HepG2 (cell line): ENCODE data around the gene IRAK2. TPM values are rescaled to one million over a fixed set of nuclear protein-coding genes. Genes with fewer than 3 reads are reported as not detected.

Experiments used
- ARNT ChIP-seq: fragments of 450-650 bp; IDR thresholded peaks from 2 replicates; pipeline ENCODE4 v1.6.1; 2017
- CBX1 ChIP-seq: IDR thresholded peaks from one replicate; pipeline ENCODE4 v1.6.1; 2016; ENCODE audit warnings: antibody characterized with exemption, low read depth
- DMTF1 ChIP-seq: sonication (generic); formaldehyde crosslinking; IDR thresholded peaks from 2 replicates; pipeline ENCODE4 v1.4.0; 2020; ENCODE audit warnings: mild to moderate bottlenecking, missing genetic modification reagents
- EED ChIP-seq: sonication (generic); formaldehyde crosslinking; IDR thresholded peaks from 2 replicates; pipeline ENCODE4 v1.5.0; 2020; ENCODE audit warnings: mild to moderate bottlenecking, missing genetic modification reagents
- HNF4G ChIP-seq, 2 experiments: sonication (generic) in 1 of 2; formaldehyde crosslinking in 1 of 2; IDR thresholded peaks; 2 replicates each; pipeline versions ENCODE4 v1.4.0 to v1.6.1; 2011 to 2020; ENCODE audit warnings: borderline replicate concordance in 2 of 2, low read depth in 2 of 2, mild to moderate bottlenecking in 2 of 2, low read length in 1 of 2, missing genetic modification reagents in 1 of 2, moderate library complexity in 1 of 2
- MAZ ChIP-seq, 2 experiments: sonication (generic) in 1 of 2; formaldehyde crosslinking in 1 of 2; IDR thresholded peaks; 2 replicates each; pipeline versions ENCODE4 v1.5.0 to v1.6.1; 2012 to 2020; ENCODE audit warnings: low read depth in 2 of 2, mild to moderate bottlenecking in 2 of 2, borderline replicate concordance in 1 of 2, improper control_type of control experiment in 1 of 2, low read length in 1 of 2, missing genetic modification reagents in 1 of 2, moderate library complexity in 1 of 2
- NFKBIZ ChIP-seq: IDR thresholded peaks from 2 replicates; pipeline ENCODE4 v1.6.1; 2018; ENCODE audit warnings: missing genetic modification reagents, missing compliant biosample characterization
- NPAS2 ChIP-seq: sonication (generic); formaldehyde crosslinking; IDR thresholded peaks from 2 replicates; pipeline ENCODE4 v1.8.0; 2022; ENCODE audit warnings: mild to moderate bottlenecking, missing genetic modification reagents, borderline replicate concordance
- NR2F1 ChIP-seq, 2 experiments: fragments of 450-650 bp in 1 of 2; formaldehyde crosslinking in 1 of 2; IDR thresholded peaks; 2 replicates each; pipeline versions ENCODE4 v1.5.0 to v1.6.1; 2016 to 2020; ENCODE audit warnings: mild to moderate bottlenecking in 1 of 2, missing compliant biosample characterization in 1 of 2, missing genetic modification reagents in 1 of 2, moderate library complexity in 1 of 2
- PCBP2 ChIP-seq: fragments of 200-400 bp; formaldehyde crosslinking; optimal IDR thresholded peaks from 2 replicates; pipeline ENCODE3; 2018; ENCODE audit warnings: low read length, low read depth; ENCODE audit not compliant: poor library complexity, severe bottlenecking
- PRPF4 ChIP-seq: fragments of 200-400 bp; formaldehyde crosslinking; IDR thresholded peaks from 2 replicates; pipeline ENCODE4 v1.6.1; 2016; ENCODE audit warnings: low read length, low read depth; ENCODE audit not compliant: poor library complexity, severe bottlenecking
- THYN1 ChIP-seq: sonication (generic); formaldehyde crosslinking; IDR thresholded peaks from 2 replicates; pipeline ENCODE4 v1.8.1; 2023; ENCODE audit warnings: low read depth, mild to moderate bottlenecking, moderate library complexity, missing genetic modification reagents, borderline replicate concordance
- TRAFD1 ChIP-seq: sonication (generic); formaldehyde crosslinking; IDR thresholded peaks from 2 replicates; pipeline ENCODE4 v1.5.1; 2020; ENCODE audit warnings: missing genetic modification reagents, mild to moderate bottlenecking, borderline replicate concordance
- YEATS2 ChIP-seq: sonication (generic); formaldehyde crosslinking; IDR thresholded peaks from 2 replicates; pipeline ENCODE4 v1.4.0; 2020; ENCODE audit warnings: missing genetic modification reagents, borderline replicate concordance
- ZNF441 ChIP-seq: sonication (generic); formaldehyde crosslinking; IDR thresholded peaks from 2 replicates; pipeline ENCODE4 v1.7.0; 2021; ENCODE audit warnings: missing genetic modification reagents, borderline replicate concordance
- ZNF552 ChIP-seq: sonication (generic); formaldehyde crosslinking; IDR thresholded peaks from 2 replicates; pipeline ENCODE4 v1.9.0; 2022; ENCODE audit warnings: missing genetic modification reagents, mild to moderate bottlenecking, borderline replicate concordance
- ZNF740 ChIP-seq: sonication (generic); formaldehyde crosslinking; IDR thresholded peaks from 2 replicates; pipeline ENCODE4 v1.4.0; 2020; ENCODE audit warnings: missing genetic modification reagents
- polyA plus RNA-seq, 8 experiments: library from polyadenylated mRNA; depleted of rRNA in 3 of 8; stranded (reverse) in 7 of 8; unstranded in 1 of 8; fragments of >200 nt; fragmentation: Illumina TruSeq in 4 of 8; extraction: Trizol in 4 of 8; gene quantifications; 2 replicates each; pipeline versions ENCODE4 v1.2.1 to v1.2.3, GENCODE V29; 2011 to 2016; ENCODE audit warnings: low read depth in 4 of 8, missing spikeins in 1 of 8, mixed read lengths in 1 of 8; ENCODE audit not compliant: insufficient read depth in 1 of 8
- total RNA-seq, 5 experiments: library from RNA; depleted of rRNA; stranded (reverse); fragments of >200 nt; fragmentation: Illumina TruSeq; extraction: Trizol; gene quantifications; 2 replicates each; pipeline ENCODE4 v1.2.3, GENCODE V29; 2016; ENCODE audit warnings: low read depth in 1 of 5
- TF ChIP-seq, protein P1 (sequence below): sonication (generic); formaldehyde crosslinking; IDR thresholded peaks from 2 replicates; pipeline ENCODE4 v1.8.1; 2023; ENCODE audit warnings: mild to moderate bottlenecking, moderate library complexity, missing genetic modification reagents
- TF ChIP-seq, protein P2 (sequence below): sonication (generic); formaldehyde crosslinking; IDR thresholded peaks from 2 replicates; pipeline ENCODE4 v1.4.0; 2020; ENCODE audit warnings: low read depth, mild to moderate bottlenecking, missing genetic modification reagents

The IRAK2 gene
- total and polyA plus RNA-seq, 2 of the 13 experiments (the other 11 are each of a cell fraction or from before 2014, with no cell fraction given), result 13.1 to 23.3 TPM

DNA sequence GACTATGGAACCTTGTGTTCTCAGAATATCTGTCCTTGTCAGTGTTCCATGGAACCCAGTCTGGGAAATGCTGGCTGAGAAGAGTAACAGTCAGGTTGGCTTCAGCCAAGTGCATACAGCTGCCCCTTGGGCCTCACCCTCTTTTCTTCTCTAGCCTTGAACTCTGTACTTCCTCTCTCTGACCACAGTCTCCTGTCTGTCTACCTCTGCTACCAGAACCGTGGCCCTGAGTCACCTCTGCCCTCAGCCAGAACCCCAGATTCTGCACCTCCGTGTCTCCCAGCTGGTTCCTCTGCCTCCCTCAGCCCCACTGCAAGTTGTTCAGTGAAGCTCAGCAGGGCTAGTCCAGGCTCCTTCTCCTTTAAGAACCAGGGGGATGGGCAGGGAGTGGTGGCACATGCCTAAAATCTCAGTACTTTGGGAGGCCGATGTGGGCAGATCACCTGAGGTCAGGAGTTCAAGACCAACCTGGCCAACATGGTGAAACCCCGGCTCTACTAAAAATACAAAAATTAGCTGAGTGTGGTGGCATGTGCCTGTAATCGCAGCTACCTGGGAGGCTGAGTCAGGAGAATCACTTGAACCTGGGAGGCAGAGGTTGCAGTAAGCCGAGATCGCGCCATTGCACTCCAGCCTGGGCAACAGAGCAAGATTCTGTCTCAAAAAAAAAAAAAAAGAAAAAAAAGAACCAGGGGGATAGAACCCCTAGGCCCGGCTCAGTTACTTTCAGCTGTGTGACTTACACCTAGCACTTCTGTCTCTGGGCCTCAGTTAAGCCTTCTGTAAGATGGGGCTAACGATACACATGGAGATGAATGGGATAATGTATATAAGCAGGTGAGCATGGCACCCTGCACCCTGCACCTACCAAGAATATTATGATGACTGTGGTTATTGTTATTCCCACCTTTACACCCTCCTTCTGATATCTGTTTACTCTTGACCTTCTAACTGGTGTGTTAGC lies 59.2 kb downstream of the IRAK2 start (continued):
- no peak for TF ChIP-seq ZNF740
- no peak for TF ChIP-seq CBX1
- no peak for TF ChIP-seq YEATS2 (CRISPR knock-in tag)
- TF ChIP-seq ARNT, result no peak
- no peak for TF ChIP-seq PRPF4
- TF ChIP-seq THYN1 (CRISPR knock-in tag), result no peak
- TF ChIP-seq MAZ (IDR thresholded peaks at IDR 0.05; ENCODE audit: borderline replicate concordance, low read depth, low read length), result no peak
- TF ChIP-seq MAZ (CRISPR knock-in tag; IDR thresholded peaks at IDR 0.05; ENCODE audit: low read depth), result no peak
- TF ChIP-seq, protein P1, sequence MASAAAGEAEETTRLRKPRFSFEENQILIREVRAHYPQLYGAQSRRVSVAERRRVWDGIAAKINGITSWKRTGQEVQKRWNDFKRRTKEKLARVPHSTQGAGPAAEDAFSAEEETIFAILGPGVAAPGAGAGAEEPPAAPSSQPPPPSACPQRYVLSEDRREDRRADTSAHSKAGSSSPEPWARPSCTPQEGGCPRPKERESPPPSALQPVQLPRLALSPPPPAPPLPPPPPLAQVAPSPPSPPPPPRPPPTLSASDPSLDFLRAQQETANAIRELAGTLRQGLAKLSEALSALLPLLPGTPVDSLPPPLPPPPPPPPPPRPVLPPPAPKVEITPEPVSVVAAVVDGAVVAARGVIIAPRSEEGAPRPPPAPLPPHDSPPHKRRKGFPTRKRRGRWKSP (CRISPR knock-in tag), result no peak
- TF ChIP-seq ZNF441 (CRISPR knock-in tag), result peak; percentile 52; the same call in 1 of the 2 replicates
- peak; percentile 58 to 70 for TF ChIP-seq NR2F1 (CRISPR knock-in tag; IDR thresholded peaks at IDR 0.05)
- no peak for TF ChIP-seq EED (CRISPR knock-in tag)
- TF ChIP-seq DMTF1, result 0 out of 2 replicates have a peak, but pooled peaks have one; percentile 8
- no peak for TF ChIP-seq NFKBIZ (CRISPR knock-in tag)
- no peak for TF ChIP-seq PCBP2
- TF ChIP-seq NPAS2 (CRISPR knock-in tag), result no peak
- TF ChIP-seq TRAFD1 (CRISPR knock-in tag), result no peak
- no peak for TF ChIP-seq ZNF552 (CRISPR knock-in tag)
- peak; percentile 77 for TF ChIP-seq HNF4G (IDR thresholded peaks at IDR 0.05; ENCODE audit: borderline replicate concordance, low read depth, low read length)
- TF ChIP-seq HNF4G (CRISPR knock-in tag; IDR thresholded peaks at IDR 0.05; ENCODE audit: borderline replicate concordance, low read depth), result peak; percentile 64; the same call in 1 of the 2 replicates
- TF ChIP-seq, protein P2, sequence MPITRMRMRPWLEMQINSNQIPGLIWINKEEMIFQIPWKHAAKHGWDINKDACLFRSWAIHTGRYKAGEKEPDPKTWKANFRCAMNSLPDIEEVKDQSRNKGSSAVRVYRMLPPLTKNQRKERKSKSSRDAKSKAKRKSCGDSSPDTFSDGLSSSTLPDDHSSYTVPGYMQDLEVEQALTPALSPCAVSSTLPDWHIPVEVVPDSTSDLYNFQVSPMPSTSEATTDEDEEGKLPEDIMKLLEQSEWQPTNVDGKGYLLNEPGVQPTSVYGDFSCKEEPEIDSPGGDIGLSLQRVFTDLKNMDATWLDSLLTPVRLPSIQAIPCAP (CRISPR knock-in tag), result no peak
